PC-3 (cell line): ENCODE results near the gene ZNF346.

ENCODE experiments used
- CTCF ChIP-seq: fragments of 300-600 bp; sonication (generic); conservative IDR thresholded peaks from 2 replicates; pipeline ENCODE4 v1.5.1; 2017; ENCODE audit warnings: antibody characterized with exemption, low read depth, mild to moderate bottlenecking, low read length
- EZH2 ChIP-seq: fragments of 300-600 bp; sonication (generic); IDR thresholded peaks from one replicate; pipeline ENCODE4 v1.6.1; 2017; ENCODE audit warnings: antibody characterized with exemption, mild to moderate bottlenecking, low read length; ENCODE audit not compliant: unreplicated experiment
- EZH2phosphoT487 ChIP-seq: fragments of 300-600 bp; sonication (generic); IDR thresholded peaks from 2 replicates; pipeline ENCODE4 v1.6.1; 2018; ENCODE audit warnings: mild to moderate bottlenecking, antibody characterized with exemption, low read length, borderline replicate concordance

- TF ChIP-seq CTCF (no peak), EZH2 (no peak), EZH2phosphoT487 (no peak)
Observed at GRCh38 chr5:176995896-176996767, 26.4 kb upstream of the ZNF346 start.
